SK-N-SH treated with all-trans-retinoic acid at 6 μM for 48 hours (cell line): Measurements from ENCODE around the gene FXYD4.
"Not testable (repeated sequence)": the region's sequence is repeated elsewhere in the genome, so short reads cannot be mapped to it uniquely, and the experiment has no call there.

Source experiments
- ATAC-seq: fragments of 200-7000 bp; cut with Tn5 transposase; 3 replicates; pipeline ENCODE4 v1.9.1; 2020; ENCODE audit warnings: mild to moderate bottlenecking, moderate library complexity
- ARNTL ChIP-seq: fragments of 450-650 bp; formaldehyde crosslinking; IDR thresholded peaks from 2 replicates; pipeline ENCODE4 v1.5.0; 2020; ENCODE audit warnings: low read depth, mild to moderate bottlenecking, moderate library complexity, borderline replicate concordance
- CREB5 ChIP-seq: fragments of 250-450 bp; sonication (Bioruptor Pico); IDR thresholded peaks from 2 replicates; pipeline ENCODE4 v1.5.1; 2020; ENCODE audit warnings: low read depth, mild to moderate bottlenecking, moderate library complexity
- CSDC2 ChIP-seq: fragments of 250-450 bp; sonication (Bioruptor Pico); IDR thresholded peaks from 2 replicates; pipeline ENCODE4 v1.5.0; 2020; ENCODE audit warnings: mild to moderate bottlenecking, moderate library complexity
- GLIS3 ChIP-seq: fragments of 250-450 bp; sonication (Bioruptor Pico); IDR thresholded peaks from 2 replicates; pipeline ENCODE4 v1.5.0; 2020; ENCODE audit warnings: mild to moderate bottlenecking, moderate library complexity
- ISL1 ChIP-seq: fragments of 250-450 bp; sonication (Bioruptor Pico); IDR thresholded peaks from 2 replicates; pipeline ENCODE4 v2.1.2; 2022; ENCODE audit warnings: mild to moderate bottlenecking, moderate library complexity
- OSR1 ChIP-seq: fragments of 250-450 bp; sonication (Bioruptor Pico); IDR thresholded peaks from 2 replicates; pipeline ENCODE4 v1.8.0; 2022; ENCODE audit warnings: moderate library complexity, mild to moderate bottlenecking, inconsistent platforms
- PATZ1 ChIP-seq: fragments of 250-450 bp; sonication (Bioruptor Pico); IDR thresholded peaks from 2 replicates; pipeline ENCODE4 v1.8.0; 2020; ENCODE audit warnings: mild to moderate bottlenecking, moderate library complexity, borderline replicate concordance
- POU6F1 ChIP-seq: fragments of 250-450 bp; sonication (Bioruptor Pico); IDR thresholded peaks from 2 replicates; pipeline ENCODE4 v1.8.0; 2021; ENCODE audit warnings: low read depth, mild to moderate bottlenecking, moderate library complexity, borderline replicate concordance
- PPARA ChIP-seq: fragments of 250-450 bp; sonication (Bioruptor Pico); IDR thresholded peaks from 2 replicates; pipeline ENCODE4 v1.5.0; 2020; ENCODE audit warnings: mild to moderate bottlenecking, borderline replicate concordance
- RARB ChIP-seq: fragments of 250-450 bp; sonication (Bioruptor Pico); IDR thresholded peaks from 2 replicates; pipeline ENCODE4 v1.8.0; 2021; ENCODE audit warnings: mild to moderate bottlenecking, moderate library complexity
- SNAI2 ChIP-seq: fragments of 250-450 bp; sonication (Bioruptor Pico); IDR thresholded peaks from 2 replicates; pipeline ENCODE4 v1.5.0; 2020; ENCODE audit warnings: mild to moderate bottlenecking, moderate library complexity
- ZFP3 ChIP-seq: fragments of 250-450 bp; sonication (Bioruptor Pico); IDR thresholded peaks from 2 replicates; pipeline ENCODE4 v1.5.0; 2020; ENCODE audit warnings: mild to moderate bottlenecking, moderate library complexity
- ZFP30 ChIP-seq: fragments of 450-650 bp; formaldehyde crosslinking; IDR thresholded peaks from 2 replicates; pipeline ENCODE4 v1.5.0; 2022; ENCODE audit warnings: mild to moderate bottlenecking, moderate library complexity
- ZNF565 ChIP-seq: fragments of 450-650 bp; formaldehyde crosslinking; conservative IDR thresholded peaks from 2 replicates; pipeline ENCODE4 v1.5.0; 2020; ENCODE audit warnings: low read depth, mild to moderate bottlenecking, moderate library complexity
- ZNF70 ChIP-seq: fragments of 450-650 bp; formaldehyde crosslinking; IDR thresholded peaks from 2 replicates; pipeline ENCODE4 v1.5.0; 2020; ENCODE audit warnings: mild to moderate bottlenecking, moderate library complexity
- TF ChIP-seq, protein P1 (sequence below): fragments of 250-450 bp; sonication (Bioruptor Pico); IDR thresholded peaks from 2 replicates; pipeline ENCODE4 v1.5.0; 2020; ENCODE audit warnings: mild to moderate bottlenecking, moderate library complexity

Gene FXYD4

GRCh38 chr10:43391496-43391895 lies 20.1 kb downstream of the FXYD4 start:
- no peak for TF ChIP-seq ZNF70 (CRISPR knock-in tag)
- TF ChIP-seq ZFP30 (CRISPR knock-in tag), result no peak
- TF ChIP-seq PPARA (CRISPR knock-in tag), result no peak
- no peak for TF ChIP-seq ZNF565 (CRISPR knock-in tag)
- no peak for TF ChIP-seq OSR1 (CRISPR knock-in tag)
- no peak for TF ChIP-seq PATZ1 (CRISPR knock-in tag)
- TF ChIP-seq, protein P1, sequence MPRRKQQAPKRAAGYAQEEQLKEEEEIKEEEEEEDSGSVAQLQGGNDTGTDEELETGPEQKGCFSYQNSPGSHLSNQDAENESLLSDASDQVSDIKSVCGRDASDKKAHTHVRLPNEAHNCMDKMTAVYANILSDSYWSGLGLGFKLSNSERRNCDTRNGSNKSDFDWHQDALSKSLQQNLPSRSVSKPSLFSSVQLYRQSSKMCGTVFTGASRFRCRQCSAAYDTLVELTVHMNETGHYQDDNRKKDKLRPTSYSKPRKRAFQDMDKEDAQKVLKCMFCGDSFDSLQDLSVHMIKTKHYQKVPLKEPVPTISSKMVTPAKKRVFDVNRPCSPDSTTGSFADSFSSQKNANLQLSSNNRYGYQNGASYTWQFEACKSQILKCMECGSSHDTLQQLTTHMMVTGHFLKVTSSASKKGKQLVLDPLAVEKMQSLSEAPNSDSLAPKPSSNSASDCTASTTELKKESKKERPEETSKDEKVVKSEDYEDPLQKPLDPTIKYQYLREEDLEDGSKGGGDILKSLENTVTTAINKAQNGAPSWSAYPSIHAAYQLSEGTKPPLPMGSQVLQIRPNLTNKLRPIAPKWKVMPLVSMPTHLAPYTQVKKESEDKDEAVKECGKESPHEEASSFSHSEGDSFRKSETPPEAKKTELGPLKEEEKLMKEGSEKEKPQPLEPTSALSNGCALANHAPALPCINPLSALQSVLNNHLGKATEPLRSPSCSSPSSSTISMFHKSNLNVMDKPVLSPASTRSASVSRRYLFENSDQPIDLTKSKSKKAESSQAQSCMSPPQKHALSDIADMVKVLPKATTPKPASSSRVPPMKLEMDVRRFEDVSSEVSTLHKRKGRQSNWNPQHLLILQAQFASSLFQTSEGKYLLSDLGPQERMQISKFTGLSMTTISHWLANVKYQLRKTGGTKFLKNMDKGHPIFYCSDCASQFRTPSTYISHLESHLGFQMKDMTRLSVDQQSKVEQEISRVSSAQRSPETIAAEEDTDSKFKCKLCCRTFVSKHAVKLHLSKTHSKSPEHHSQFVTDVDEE, result no peak
- no peak for TF ChIP-seq POU6F1 (CRISPR knock-in tag)
- TF ChIP-seq ZFP3 (CRISPR knock-in tag), result no peak
- TF ChIP-seq RARB (CRISPR knock-in tag), result no peak
- no peak for TF ChIP-seq ARNTL
- no peak for TF ChIP-seq CREB5 (CRISPR knock-in tag)
- TF ChIP-seq GLIS3 (CRISPR knock-in tag), result no peak
- TF ChIP-seq SNAI2 (CRISPR knock-in tag), result no peak
- ATAC-seq, result no peak

DNA sequence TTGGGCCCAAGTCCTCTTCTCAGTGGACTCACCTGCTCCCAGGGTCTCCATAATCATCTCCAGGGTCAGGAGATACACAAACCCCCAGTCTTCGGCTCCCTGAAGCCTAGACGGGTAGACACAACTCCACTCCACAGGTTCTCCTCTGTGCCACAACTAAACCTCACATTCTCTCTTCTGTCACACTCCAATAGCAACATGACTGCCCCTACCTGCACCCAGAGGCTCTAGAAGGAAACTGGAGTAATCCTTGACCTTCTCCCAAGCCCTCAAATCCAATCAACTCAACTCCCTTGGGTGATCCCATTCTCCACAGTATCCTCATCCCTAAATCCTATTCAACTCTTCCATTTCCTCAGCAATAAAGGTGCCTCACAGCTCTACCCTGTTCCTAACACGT lies 21.3 kb downstream of the FXYD4 start:
- no peak for ATAC-seq
- TF ChIP-seq ZFP30 (CRISPR knock-in tag) (no peak), SNAI2 (CRISPR knock-in tag) (no peak), ZFP3 (CRISPR knock-in tag) (no peak), ISL1 (CRISPR knock-in tag) (no peak), RARB (CRISPR knock-in tag) (no peak), POU6F1 (CRISPR knock-in tag) (no peak), CREB5 (CRISPR knock-in tag) (no peak), CSDC2 (CRISPR knock-in tag) (no peak)
- TF ChIP-seq, protein P1, result no peak

DNA sequence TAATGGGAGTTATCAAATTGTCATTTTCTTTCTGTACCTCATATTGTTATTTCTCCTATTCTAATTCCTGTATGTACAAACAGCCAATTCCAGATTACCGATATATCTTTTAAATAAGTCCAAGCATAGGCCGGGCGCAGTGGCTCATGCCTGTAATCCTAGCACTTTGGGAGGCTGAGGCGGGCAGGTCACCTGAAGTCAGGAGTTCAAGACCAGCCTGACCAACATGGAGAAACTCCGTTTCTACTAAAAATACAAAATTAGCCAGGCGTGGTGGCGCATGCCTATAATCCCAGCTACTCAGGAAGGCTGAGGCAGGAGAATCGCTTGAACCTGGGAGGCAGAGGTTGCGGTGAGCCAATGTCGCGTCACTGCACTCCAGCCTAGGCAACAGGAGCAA lies 21.8 kb downstream of the FXYD4 start:
- not testable (repeated sequence) for ATAC-seq
